ENCODE data around the gene MYO5B. TPM values are rescaled to one million over a fixed set of nuclear protein-coding genes. Genes with fewer than 3 reads are reported as not detected.

The MYO5B gene
- total and polyA plus RNA-seq, 2 donors (not counting 1 experiment from before 2014, with no cell fraction given) = 0.30 to 1.7 TPM

DNA sequence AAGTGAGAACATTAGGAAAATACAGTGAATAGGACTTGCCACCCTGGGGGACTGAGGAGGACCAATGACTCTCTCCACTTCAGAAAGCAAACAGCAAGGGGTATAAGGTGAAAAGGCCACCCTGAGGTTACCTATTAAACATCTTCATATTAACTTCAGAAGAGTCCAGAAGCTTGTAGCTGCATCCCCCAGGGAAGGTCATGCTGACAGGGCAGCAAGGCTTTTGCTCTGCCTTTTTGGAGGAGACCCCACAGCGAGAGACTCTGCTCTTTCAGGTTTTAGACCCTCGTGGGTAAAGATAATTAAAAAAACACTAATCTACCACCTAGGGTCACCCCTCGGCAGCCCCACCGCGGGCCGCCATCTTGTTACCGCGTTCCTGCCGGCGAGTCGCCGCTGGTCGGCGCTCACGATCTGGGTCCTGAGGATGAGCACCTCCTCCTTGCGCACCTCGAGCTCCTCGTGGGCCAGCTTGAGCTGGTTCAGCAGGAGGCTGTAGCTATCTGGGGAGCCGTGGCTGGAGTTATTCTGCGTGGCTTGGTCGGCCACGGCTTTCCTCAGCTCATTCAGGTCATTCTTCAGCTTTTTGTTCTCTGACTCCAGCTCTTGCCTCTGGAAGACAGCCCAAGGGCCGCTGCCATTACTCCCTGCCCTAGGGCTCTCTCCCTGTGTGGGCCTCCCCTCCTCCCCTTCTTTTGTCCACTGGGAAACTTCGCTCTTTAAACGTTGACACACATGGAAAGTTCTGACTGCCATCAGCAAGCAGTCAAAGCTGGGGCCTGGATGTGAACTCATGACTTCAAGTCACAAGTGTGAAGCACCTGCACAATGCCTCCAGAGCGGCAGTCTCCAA is 331.0 kb downstream of the MYO5B start:
- no peaks in the 10 kb centered on the region for H3K9me3 ChIP-seq (ENCODE audit: control extremely low read depth in 1 of 3, control insufficient read depth in 2 of 3, insufficient read depth in 1 of 3, low read length in 2 of 3)
- POLR2A ChIA-PET = no interaction called here
- H3K36me3 ChIP-seq (replicated peaks in 1 of 2; ENCODE audit: control extremely low read depth in 1 of 2, control insufficient read depth in 1 of 2, extremely low read depth in 1 of 2, insufficient read depth in 2 of 2, low read length in 1 of 2) = no peaks in the 10 kb centered on the region
- no peaks in the 10 kb centered on the region for H3K4me1 ChIP-seq (ENCODE audit: control insufficient read depth in 2 of 2, insufficient read depth in 2 of 2, low read length in 2 of 2)
- H3K4me3 Mint-ChIP-seq = no peak overlapping the region
- H3K4me1 Mint-ChIP-seq = no peaks in the 10 kb centered on the region
- H4K20me1 ChIP-seq (ENCODE audit: control insufficient read depth, insufficient read depth, low read length, poor library complexity, severe bottlenecking) = no peaks in the 10 kb centered on the region
- H2AFZ ChIP-seq (ENCODE audit: insufficient read depth, low read depth, low read length, poor library complexity, severe bottlenecking) = no peak overlapping the region
- H3K27me3 Mint-ChIP-seq = peaks cover 16% of the 10 kb centered on the region
- H3K4me2 ChIP-seq (replicated peaks; ENCODE audit: low read depth, low read length, poor library complexity, severe bottlenecking) = no peak overlapping the region
- no peak overlapping the region for H3K9ac ChIP-seq (ENCODE audit: low read length)
- intact Hi-C loops (cut with micrococcal nuclease) = no loop called here
- no peak for DNase-seq
- H3K79me2 ChIP-seq (ENCODE audit: control insufficient read depth, insufficient read depth, low read length) = no peaks in the 10 kb centered on the region
- H3K9me3 Mint-ChIP-seq (ENCODE audit: insufficient read depth) = no peaks in the 10 kb centered on the region
- H3K27ac Mint-ChIP-seq = no peak overlapping the region
- WGBS (ENCODE audit: insufficient coverage) = 87% methylated on average over 26 of the region's 26 CpGs
- no peak overlapping the region for H3K27ac ChIP-seq (ENCODE audit: low read length in 2 of 2)
- CTCF ChIA-PET = interaction anchor here (1.3 to 7.3 kb wide), 2 partner anchors 350 to 354 kb away, joined by 3 to 127 read pairs; no protein-coding TSS in a partner anchor
- no peak overlapping the region for H3K4me3 ChIP-seq (ENCODE audit: control extremely low read depth in 1 of 5, extremely low read depth in 1 of 5, insufficient read depth in 1 of 5, low read depth in 2 of 5, low read length in 4 of 5)
- TF ChIP-seq, protein P1, sequence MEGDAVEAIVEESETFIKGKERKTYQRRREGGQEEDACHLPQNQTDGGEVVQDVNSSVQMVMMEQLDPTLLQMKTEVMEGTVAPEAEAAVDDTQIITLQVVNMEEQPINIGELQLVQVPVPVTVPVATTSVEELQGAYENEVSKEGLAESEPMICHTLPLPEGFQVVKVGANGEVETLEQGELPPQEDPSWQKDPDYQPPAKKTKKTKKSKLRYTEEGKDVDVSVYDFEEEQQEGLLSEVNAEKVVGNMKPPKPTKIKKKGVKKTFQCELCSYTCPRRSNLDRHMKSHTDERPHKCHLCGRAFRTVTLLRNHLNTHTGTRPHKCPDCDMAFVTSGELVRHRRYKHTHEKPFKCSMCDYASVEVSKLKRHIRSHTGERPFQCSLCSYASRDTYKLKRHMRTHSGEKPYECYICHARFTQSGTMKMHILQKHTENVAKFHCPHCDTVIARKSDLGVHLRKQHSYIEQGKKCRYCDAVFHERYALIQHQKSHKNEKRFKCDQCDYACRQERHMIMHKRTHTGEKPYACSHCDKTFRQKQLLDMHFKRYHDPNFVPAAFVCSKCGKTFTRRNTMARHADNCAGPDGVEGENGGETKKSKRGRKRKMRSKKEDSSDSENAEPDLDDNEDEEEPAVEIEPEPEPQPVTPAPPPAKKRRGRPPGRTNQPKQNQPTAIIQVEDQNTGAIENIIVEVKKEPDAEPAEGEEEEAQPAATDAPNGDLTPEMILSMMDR (IDR thresholded peaks at IDR 0.05) = no peak
- TF ChIP-seq EZH2 (IDR thresholded peaks at IDR 0.05; ENCODE audit: borderline replicate concordance, insufficient read depth, low read depth, low read length, poor library complexity, severe bottlenecking) = no peak
- ATAC-seq (ENCODE audit: low read depth) = no peak
- H3K27me3 ChIP-seq (replicated peaks in 1 of 4; ENCODE audit: control extremely low read depth in 1 of 4, control insufficient read depth in 3 of 4, insufficient read depth in 4 of 4, low read length in 3 of 4) = no peaks in the 10 kb centered on the region

Measured in B cell (primary cell).